CD4-positive, alpha-beta T cell treated with Interleukin-17A for 1 hour (primary cell): Measurements from ENCODE around the gene POU6F2.

Experiments
- DNase-seq: peaks from one replicate; pipeline ENCODE4 v3.0.0-alpha.2; 2020

POU6F2 gene

DNA sequence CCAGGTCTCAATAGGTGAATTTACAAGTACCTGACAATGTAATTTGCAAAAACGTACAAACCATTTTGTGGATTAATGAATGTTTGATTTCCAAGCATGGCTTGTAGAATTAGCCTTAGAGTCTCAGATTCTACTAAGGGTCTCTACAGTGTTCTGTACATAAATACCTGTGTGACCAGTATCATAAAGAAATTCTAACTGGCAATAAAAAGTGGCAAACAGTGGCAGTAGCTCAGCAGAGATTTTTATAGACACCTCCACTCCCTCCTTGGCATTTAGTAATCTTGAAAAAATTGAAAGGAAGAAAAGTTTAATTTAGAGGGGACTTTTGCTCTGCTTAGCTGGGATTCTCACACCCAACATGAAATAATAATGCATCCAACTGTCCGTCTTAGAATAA lies 220.8 kb downstream of the POU6F2 start:
- no peak for DNase-seq

- no peak for DNase-seq
These were observed 221.3 kb downstream of the POU6F2 start for GRCh38 chr7:39199006-39199405.

DNA sequence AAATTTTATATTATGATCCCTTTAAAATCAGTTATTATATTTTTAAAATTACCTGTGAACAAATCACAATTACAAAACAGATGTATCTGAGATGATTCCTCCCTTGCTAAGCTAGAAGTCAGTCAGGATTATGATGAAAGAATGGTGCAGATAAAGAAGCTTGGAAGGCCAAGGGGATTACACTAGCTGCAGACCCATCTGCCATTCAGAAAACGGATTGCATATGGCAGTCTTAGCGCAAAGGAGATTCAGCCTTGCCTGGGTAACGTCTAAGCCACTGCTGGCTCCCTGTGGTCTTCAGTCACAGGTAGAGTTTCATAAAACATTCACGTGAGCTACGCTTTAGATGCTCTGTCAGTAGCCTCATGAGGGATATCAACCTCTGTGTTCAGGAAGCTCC lies 222.2 kb downstream of the POU6F2 start:
- no peak for DNase-seq

DNA sequence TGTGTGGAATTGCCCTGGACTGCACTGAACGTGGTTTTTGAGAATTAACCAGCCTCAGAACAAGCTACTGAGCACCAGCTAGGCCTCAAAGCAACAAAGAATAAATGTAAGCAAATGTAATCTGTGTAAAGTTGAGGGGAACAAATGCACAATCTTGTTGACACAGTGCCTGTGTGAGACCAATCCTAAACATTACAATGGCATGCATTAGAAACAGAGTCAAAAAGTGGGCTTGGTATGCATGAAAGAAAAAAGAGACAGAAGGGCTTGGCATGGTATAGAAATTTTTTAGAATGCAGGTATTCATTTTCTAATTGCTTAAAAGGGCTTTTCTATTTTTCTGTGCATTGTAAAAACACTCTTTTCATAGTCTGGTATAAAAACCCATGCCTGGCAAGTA lies 224.3 kb downstream of the POU6F2 start:
- no peak for DNase-seq

- DNase-seq = no peak
These were observed 232.7 kb downstream of the POU6F2 start for GRCh38 chr7:39210362-39210761.

DNA sequence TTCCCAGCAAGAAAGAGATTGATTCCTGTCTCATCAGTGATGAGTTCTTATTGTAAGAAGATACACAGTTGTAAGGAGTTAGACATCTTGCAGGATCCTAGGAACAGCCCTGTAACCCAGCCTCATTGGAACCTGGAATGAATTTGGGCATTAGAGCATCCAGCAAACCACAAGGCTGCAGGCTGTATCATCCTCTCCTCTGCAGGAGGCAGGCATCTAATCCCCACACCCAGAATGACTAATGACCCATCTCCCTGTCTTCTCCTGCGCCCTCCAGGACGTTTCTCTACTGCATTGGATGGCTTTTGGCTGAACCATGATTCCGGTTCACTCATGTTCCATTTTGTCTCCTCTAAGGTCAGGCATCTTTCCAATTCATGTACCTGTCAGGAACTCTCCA lies 233.9 kb downstream of the POU6F2 start:
- no peak for DNase-seq

- DNase-seq = no peak
These were observed 235.2 kb downstream of the POU6F2 start for GRCh38 chr7:39212876-39213275.

DNA sequence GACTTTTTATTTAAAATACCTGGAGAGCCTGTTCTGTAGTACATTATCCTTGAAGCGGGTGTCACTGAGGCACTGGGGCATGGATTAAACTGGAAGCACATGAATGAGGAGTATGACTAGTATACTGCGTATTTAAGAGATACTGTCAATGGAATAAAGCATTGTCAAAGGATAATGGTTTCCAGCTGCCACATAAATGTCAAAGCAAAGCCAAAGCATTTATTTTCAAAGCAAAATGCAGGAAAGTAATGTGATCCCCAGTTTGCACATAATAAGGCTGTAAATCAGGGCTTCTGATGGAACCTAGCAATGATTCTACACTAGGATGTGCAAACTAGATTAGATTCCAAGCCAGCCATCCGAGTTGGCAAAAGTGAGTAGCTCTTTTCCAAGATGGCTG lies 240.1 kb downstream of the POU6F2 start:
- no peak for DNase-seq

DNA sequence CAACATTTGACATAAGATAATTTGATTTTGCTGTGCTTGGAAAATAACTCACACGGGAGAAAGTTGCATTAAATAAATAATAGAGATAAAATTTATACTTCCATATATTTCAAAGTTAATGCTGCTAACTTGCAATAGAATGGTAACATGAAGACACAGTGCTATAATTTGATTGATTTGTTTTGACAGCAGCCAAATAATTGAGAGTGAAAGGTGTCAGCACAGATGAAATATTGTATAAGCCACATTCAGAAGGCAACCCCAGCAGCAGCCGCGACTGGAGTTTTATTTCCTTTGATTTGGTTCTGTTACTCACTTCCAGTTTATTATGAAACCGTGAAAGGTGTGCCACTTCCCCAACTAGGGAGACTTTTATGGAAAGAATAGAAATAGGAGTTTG lies 242.2 kb downstream of the POU6F2 start:
- DNase-seq = no peak

GRCh38 chr7:39221901-39222300 lies 244.2 kb downstream of the POU6F2 start:
- DNase-seq = no peak

DNA sequence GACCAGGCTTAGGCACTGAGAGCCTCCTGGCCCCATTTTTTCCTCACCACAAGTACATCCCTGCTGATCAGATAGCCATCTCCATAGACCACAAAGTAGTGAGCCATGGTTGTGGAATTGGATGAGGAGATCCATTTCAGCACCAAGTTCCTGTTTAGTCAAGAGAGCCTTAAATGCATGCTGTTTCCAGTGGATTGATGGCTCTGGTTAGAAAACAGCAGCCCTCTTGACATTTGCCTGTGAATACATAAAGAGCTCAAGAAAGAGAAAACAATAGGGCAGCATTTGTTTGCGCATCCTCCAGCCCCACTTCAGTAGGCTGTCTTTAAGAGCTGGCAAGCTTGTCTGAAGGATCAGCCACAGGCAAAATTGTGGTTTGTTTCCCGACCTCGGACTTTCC lies 251.2 kb downstream of the POU6F2 start:
- DNase-seq = no peak

DNA sequence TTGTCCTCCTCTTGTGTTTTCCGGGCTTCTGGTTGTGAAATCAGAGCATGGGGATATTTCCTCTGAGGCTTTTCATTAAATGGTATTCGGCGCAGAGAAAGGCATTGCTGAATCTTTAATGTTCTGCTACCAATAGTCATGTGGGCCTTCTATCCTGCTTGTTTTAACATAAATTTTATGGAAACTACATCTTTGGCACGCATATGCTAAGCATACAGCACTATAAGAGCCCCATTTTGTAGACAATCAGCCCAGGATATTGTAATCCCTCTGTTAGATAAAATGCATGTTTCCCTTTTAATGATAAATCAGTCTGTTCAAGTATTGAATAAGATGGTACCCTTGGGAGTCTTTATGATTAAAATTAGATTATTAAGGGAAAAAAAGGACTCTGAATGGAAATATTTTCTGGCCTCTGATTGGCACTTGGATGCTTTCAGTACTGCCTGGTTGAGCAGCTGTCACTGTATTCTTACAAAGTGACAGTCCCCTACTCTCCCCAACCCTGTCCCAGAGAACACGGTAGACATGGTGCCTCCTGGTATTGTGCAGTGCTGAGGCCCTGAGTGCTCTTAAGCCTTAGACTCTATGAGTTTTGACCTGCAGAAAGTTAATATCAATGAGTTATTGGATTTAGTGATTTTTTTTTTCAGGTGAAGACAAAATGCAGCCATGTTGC lies 256.3 kb downstream of the POU6F2 start:
- DNase-seq = no peak

- no peak for DNase-seq
These were observed 260.6 kb downstream of the POU6F2 start for GRCh38 chr7:39238234-39238869.

DNA sequence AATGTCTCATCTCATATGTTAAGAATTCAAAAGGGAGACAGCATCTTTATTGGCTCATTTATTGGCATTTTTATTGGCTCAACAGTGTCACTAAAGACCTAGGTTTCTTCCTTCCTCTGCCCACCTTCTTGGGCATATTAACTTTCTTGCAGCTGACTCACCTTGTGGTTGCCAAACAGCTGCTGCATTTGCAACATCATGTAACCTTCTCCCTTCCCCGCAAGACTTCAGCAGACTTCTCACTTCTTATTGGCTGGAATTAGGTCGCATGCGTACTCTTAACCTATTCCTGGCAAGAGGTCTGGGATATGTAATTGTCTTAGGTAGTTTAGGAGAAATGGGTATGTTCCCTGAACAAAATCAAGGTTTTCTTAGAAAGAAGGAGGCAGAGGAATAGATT lies 263.2 kb downstream of the POU6F2 start:
- DNase-seq = no peak

- no peak for DNase-seq
These were observed 269.9 kb downstream of the POU6F2 start for GRCh38 chr7:39247576-39247975.

GRCh38 chr7:39248041-39248691 lies 270.5 kb downstream of the POU6F2 start:
- DNase-seq = no peak

- DNase-seq = no peak
These were observed 271.0 kb downstream of the POU6F2 start for GRCh38 chr7:39248692-39249090.

DNA sequence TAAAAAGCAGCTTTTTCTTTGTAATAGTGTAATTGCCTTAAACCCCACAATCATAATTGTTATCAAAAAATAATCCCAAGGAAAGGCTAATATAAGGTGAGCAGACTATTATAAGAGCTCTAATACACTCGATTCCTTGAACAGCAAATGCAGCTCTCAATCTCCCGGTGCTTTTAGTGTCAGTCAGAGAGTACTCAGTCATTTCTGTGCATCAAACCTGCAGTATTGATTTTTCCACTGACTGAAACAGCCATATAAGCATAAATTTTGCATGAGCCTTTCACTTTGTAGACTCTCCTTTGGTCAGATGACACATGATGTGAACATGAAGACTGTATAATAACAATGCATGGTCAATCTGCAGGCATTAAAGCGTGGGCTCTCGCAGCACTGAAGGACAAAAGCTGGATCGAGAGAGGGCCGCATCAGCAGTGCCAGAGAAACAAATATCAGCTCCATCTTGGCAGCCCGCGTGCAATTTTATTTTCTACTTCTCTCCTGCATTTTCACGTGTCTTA lies 272.0 kb downstream of the POU6F2 start:
- no peak for DNase-seq

- no peak for DNase-seq
These were observed 275.2 kb downstream of the POU6F2 start for GRCh38 chr7:39252916-39253315.

- no peak for DNase-seq
These were observed 281.8 kb downstream of the POU6F2 start for GRCh38 chr7:39259391-39260003.

GRCh38 chr7:39260279-39260844 lies 282.7 kb downstream of the POU6F2 start:
- no peak for DNase-seq

DNA sequence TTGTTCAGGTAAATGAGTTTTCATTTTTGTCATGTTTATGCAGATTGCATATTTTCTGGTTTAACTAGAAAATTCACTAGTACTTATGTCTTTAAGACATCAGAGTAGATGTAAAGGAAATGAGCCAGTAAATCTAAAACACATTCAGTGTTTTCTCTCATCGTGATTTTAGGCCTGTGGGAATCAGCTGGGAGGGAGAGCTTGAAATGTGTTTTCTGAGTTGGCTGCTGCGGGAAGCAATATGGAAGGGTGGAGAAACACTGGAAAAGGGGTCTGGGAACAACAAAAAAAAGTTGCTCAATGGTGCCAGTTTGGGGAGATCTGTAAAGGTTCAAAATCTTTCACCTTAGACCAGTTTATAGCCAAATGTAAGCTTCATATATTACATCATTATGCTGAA lies 284.1 kb downstream of the POU6F2 start:
- DNase-seq = no peak
